SU-DHL-6 (cell line): Measurements from ENCODE around the gene UBE2G2.

Experiments used
- H2AFZ ChIP-seq: fragments of 200-600 bp; sonication (generic); 2 replicates; pipeline ENCODE4 v1.6.1; 2014; ENCODE audit warnings: low read depth, mild to moderate bottlenecking, moderate library complexity, mixed read lengths, antibody characterized with exemption, low read length; ENCODE audit not compliant: severe bottlenecking
- H3F3A ChIP-seq: fragments of 200-600 bp; shearing (Covaris generic); 2 replicates; pipeline ENCODE4 v1.6.0; 2016; ENCODE audit warnings: antibody characterized with exemption, mild to moderate bottlenecking; ENCODE audit not compliant: insufficient read depth
- H3K27ac ChIP-seq: fragments of 200-600 bp; sonication (generic); 2 replicates; pipeline ENCODE4 v1.5.1; 2016; ENCODE audit warnings: low read depth, mild to moderate bottlenecking, low read length, moderate library complexity, mixed read lengths
- H3K27me3 ChIP-seq: fragments of 200-600 bp; sonication (generic), shearing (Covaris generic); 2 replicates; pipeline ENCODE4 v1.6.0; 2014; ENCODE audit warnings: mild to moderate bottlenecking, low read length
- H3K36me3 ChIP-seq: fragments of 200-600 bp; sonication (generic); 2 replicates; pipeline ENCODE4 v1.6.1; 2014; ENCODE audit warnings: mild to moderate bottlenecking, low read length, mixed read lengths
- H3K4me2 ChIP-seq: fragments of 300-600, 200-600 bp; shearing (Covaris generic), sonication (generic); 2 replicates; pipeline ENCODE4 v1.6.0; 2014; ENCODE audit warnings: low read length, low read depth, mild to moderate bottlenecking; ENCODE audit not compliant: poor library complexity, severe bottlenecking
- H3K4me3 ChIP-seq: fragments of 200-600 bp; sonication (generic); 2 replicates; pipeline ENCODE4 v1.5.1; 2014; ENCODE audit warnings: antibody characterized with exemption, low read length, mild to moderate bottlenecking, mixed read lengths; ENCODE audit not compliant: insufficient read depth, poor library complexity, severe bottlenecking
- H3K79me2 ChIP-seq: fragments of 200-600 bp; sonication (generic); 2 replicates; pipeline ENCODE4 v1.6.1; 2014; ENCODE audit warnings: mild to moderate bottlenecking, low read length, moderate library complexity; ENCODE audit not compliant: insufficient read depth
- H3K9ac ChIP-seq: fragments of 200-600 bp; sonication (generic); 2 replicates; pipeline ENCODE4 v1.7.0; 2014; ENCODE audit warnings: mild to moderate bottlenecking, low read length
- H3K9me2 ChIP-seq: fragments of 200-600 bp; sonication (generic); replicated peaks from 2 replicates; pipeline ENCODE4 v1.6.1; 2014; ENCODE audit warnings: low read length; ENCODE audit not compliant: insufficient read depth
- H3K9me3 ChIP-seq: fragments of 200-600 bp; sonication (generic); 2 replicates; pipeline ENCODE4 v1.6.1; 2014; ENCODE audit warnings: low read length, mixed read lengths; ENCODE audit not compliant: insufficient read depth
- H4K20me1 ChIP-seq: fragments of 200-600 bp; sonication (generic); 2 replicates; pipeline ENCODE4 v1.6.1; 2014; ENCODE audit warnings: low read depth, mild to moderate bottlenecking, antibody characterized with exemption, low read length, moderate library complexity, mixed read lengths
- CTCF ChIP-seq: fragments of 200-600 bp; sonication (generic); IDR thresholded peaks from one replicate; pipeline ENCODE4 v1.5.1; 2017; ENCODE audit warnings: antibody characterized with exemption, mild to moderate bottlenecking, low read length, moderate library complexity; ENCODE audit not compliant: insufficient read depth, poor library complexity, severe bottlenecking
- EZH2phosphoT487 ChIP-seq: fragments of 200-600 bp; sonication (generic), shearing (Covaris generic); conservative IDR thresholded peaks from 2 replicates; pipeline ENCODE4 v1.6.1; 2018; ENCODE audit warnings: mild to moderate bottlenecking, antibody characterized with exemption, low read length, moderate library complexity, mixed read lengths

UBE2G2 gene

GRCh38 chr21:44765231-44766013 lies 36.2 kb downstream of the UBE2G2 start:
- Histone ChIP-seq H3K4me3 (no peak overlapping the region), H3K9me3 (no peaks in the 10 kb centered on the region), H3K27ac (no peak overlapping the region), H2AFZ (no peak overlapping the region), H3K27me3 (no peaks in the 10 kb centered on the region), H3K79me2 (no peaks in the 10 kb centered on the region), H3K9me2 (no peaks in the 10 kb centered on the region), H3F3A (0 out of 2 replicates have a peak, but pooled peaks cover under 1% of the 10 kb centered on the region), H3K9ac (no peak overlapping the region), H3K36me3 (no peaks in the 10 kb centered on the region; the same call in 1 of the 2 replicates), H4K20me1 (no peaks in the 10 kb centered on the region), H3K4me2 (no peak overlapping the region)
- TF ChIP-seq EZH2phosphoT487 (no peak), CTCF (no peak)

GRCh38 chr21:44764319-44765230 lies 37.0 kb downstream of the UBE2G2 start:
- no peaks in the 10 kb centered on the region for H3K36me3 ChIP-seq
- H3K9ac ChIP-seq, result no peak overlapping the region
- H3K4me2 ChIP-seq, result no peak overlapping the region
- H3K27ac ChIP-seq, result no peak overlapping the region
- no peaks in the 10 kb centered on the region for H3F3A ChIP-seq
- H3K27me3 ChIP-seq, result no peaks in the 10 kb centered on the region
- H4K20me1 ChIP-seq, result no peaks in the 10 kb centered on the region
- H3K79me2 ChIP-seq, result no peaks in the 10 kb centered on the region
- H3K9me3 ChIP-seq, result no peaks in the 10 kb centered on the region
- no peaks in the 10 kb centered on the region for H3K9me2 ChIP-seq
- H2AFZ ChIP-seq, result no peak overlapping the region
- no peak overlapping the region for H3K4me3 ChIP-seq
- TF ChIP-seq EZH2phosphoT487 (no peak), CTCF (no peak)

- Histone ChIP-seq H3K4me2 (no peak overlapping the region), H3K9me3 (no peaks in the 10 kb centered on the region), H3K9me2 (no peaks in the 10 kb centered on the region), H3K4me3 (no peak overlapping the region), H4K20me1 (no peaks in the 10 kb centered on the region), H3K27me3 (no peaks in the 10 kb centered on the region), H3K27ac (no peak overlapping the region), H3K36me3 (no peaks in the 10 kb centered on the region), H3F3A (no peaks in the 10 kb centered on the region), H2AFZ (no peak overlapping the region), H3K79me2 (no peaks in the 10 kb centered on the region), H3K9ac (no peak overlapping the region)
- TF ChIP-seq EZH2phosphoT487 (no peak), CTCF (no peak)
Observed at GRCh38 chr21:44763451-44764318, 37.9 kb downstream of the UBE2G2 start.
